Measurements from ENCODE around the gene PREX1.

Gene PREX1

GRCh38 chr20:48769069-48769983 is 58.5 kb downstream of the PREX1 start:
- peak; percentile 39 for DNase-seq (ENCODE audit: low spot score)
- TF ChIP-seq, protein P1, sequence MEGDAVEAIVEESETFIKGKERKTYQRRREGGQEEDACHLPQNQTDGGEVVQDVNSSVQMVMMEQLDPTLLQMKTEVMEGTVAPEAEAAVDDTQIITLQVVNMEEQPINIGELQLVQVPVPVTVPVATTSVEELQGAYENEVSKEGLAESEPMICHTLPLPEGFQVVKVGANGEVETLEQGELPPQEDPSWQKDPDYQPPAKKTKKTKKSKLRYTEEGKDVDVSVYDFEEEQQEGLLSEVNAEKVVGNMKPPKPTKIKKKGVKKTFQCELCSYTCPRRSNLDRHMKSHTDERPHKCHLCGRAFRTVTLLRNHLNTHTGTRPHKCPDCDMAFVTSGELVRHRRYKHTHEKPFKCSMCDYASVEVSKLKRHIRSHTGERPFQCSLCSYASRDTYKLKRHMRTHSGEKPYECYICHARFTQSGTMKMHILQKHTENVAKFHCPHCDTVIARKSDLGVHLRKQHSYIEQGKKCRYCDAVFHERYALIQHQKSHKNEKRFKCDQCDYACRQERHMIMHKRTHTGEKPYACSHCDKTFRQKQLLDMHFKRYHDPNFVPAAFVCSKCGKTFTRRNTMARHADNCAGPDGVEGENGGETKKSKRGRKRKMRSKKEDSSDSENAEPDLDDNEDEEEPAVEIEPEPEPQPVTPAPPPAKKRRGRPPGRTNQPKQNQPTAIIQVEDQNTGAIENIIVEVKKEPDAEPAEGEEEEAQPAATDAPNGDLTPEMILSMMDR (IDR thresholded peaks at IDR 0.05; ENCODE audit: extremely low read depth, missing control alignments) = no peak

DNA sequence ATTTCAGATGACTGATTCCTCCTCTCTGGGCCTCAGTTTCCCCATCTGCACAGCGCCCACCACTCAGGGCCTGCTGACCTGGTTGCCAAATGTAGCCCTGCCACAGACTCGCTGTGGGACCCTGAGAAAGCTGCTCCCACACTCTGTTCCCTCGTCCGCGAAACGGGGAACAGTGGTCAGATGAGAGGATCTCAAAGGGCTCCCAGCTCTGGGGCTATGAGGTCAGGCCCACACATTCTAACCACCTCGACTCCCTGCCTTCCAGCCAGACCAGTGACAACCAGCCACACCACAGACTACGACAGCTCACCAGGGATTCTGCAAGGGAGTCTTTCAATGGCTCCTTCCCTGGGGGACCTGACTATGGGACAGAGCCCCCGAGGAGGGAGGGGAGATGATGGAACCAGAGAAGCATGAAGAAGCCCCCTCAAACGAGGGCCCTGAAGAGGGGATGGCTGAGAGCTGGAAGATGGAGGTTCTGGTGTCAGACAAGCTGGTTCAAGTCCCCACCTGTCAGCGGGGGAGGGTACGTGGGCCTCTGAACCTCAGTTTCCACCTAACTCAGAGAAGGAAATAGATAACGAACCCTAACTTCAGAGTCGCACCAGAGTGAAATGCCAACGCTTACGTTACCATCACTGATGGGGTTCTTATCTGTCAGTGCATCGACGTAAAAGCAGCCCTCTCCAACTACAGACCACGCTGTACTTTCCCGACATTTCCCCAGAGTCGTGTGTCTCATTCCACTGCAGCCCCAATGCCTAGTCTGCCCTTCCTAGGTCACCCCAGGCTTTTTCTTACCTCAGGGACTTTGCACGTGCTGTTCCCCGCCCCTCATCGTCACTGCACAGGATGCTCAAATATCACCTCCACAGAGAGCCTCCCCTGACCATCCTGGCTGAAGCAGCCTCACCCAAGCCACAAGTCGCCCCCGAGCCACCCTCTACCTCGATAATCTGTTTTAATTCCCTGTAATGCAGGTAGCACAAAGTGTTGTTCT is 60.5 kb downstream of the PREX1 start:
- DNase-seq (ENCODE audit: low spot score) = no peak
- TF ChIP-seq, protein P1 (IDR thresholded peaks at IDR 0.05; ENCODE audit: extremely low read depth, missing control alignments) = no peak

DNA sequence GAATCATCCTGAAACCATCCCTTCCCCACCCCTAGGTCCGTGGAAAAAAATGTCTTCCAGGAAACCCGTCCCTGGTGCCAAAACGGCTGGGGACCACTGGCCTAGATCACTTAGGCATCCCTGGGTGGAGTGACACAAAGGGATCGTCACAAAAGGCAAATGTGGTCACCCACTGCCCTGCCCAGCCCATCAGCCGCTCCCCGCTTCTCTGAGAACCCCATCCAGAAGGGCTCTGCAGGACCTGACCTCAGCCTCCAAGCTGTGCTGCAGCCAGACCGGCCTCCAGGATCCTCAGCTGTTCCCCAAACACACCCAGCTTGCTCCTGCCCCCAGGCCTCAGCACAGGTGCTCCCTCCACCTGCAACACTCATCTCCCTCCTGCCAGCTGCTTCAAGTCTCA is 61.6 kb downstream of the PREX1 start:
- no peak for DNase-seq (ENCODE audit: low spot score)
- TF ChIP-seq, protein P1 (IDR thresholded peaks at IDR 0.05; ENCODE audit: extremely low read depth, missing control alignments) = no peak

GRCh38 chr20:48765359-48765758 is 62.4 kb downstream of the PREX1 start:
- no peak for DNase-seq (ENCODE audit: low spot score)
- TF ChIP-seq, protein P1 (IDR thresholded peaks at IDR 0.05; ENCODE audit: extremely low read depth, missing control alignments) = no peak

DNA sequence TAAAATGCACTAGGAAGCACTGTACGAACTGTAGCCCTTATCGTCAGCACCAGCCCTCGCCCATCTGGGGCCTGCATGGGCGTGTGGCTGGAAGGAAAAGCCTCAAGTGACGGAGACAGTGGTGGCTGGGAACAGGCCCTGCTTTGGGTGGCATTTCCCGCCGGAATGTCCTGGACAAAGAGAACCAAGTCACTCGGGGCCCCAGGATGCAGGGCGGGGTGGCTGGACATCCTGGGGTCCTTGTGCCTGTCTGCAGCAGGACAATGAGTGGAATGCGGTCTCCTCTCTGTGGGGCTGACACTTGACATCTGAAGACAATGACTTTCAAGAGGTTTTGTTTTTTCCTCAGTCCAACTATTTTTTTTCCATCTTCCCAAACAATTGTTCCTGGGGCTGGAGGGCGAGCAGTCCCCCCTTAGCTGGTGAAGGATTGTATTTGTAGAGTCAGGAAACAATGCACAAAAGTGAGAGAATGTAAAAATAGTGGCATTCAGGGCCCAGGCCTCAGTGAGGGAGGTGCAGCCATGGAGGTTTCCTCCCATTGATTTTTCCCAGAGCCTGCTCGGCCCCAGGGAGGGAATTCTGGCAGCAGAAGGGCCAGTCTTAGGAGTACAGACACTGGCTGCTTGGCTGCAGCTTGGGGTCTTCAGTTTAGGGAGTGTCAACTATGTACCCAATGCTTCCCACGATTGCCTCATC is 64.4 kb downstream of the PREX1 start:
- DNase-seq (ENCODE audit: low spot score) = no peak
- TF ChIP-seq, protein P1 (IDR thresholded peaks at IDR 0.05; ENCODE audit: extremely low read depth, missing control alignments) = no peak

GRCh38 chr20:48761874-48762273 is 65.9 kb downstream of the PREX1 start:
- TF ChIP-seq, protein P1 (IDR thresholded peaks at IDR 0.05; ENCODE audit: extremely low read depth, missing control alignments) = no peak
- no peak for DNase-seq (ENCODE audit: low spot score)

All from GM20000 (cell line).